ENCODE results near the gene NEO1. TPM values are rescaled to one million over a fixed set of nuclear protein-coding genes. Genes with fewer than 3 reads are reported as not detected.
A peak's percentile ranks its signal among the peaks of the same experiment; 100 is the strongest.

The NEO1 gene
- total RNA-seq, 5 donors from 2014 or later (not counting 1 experiment from before 2014, with no cell fraction given), result 5.0 to 16.6 (median 10.2) TPM

- no peaks in the 10 kb centered on the region for H3K36me3 ChIP-seq (ENCODE audit: control insufficient read depth in 2 of 2, extremely low read depth in 1 of 2, insufficient read depth in 1 of 2, low read length in 1 of 2)
- no peaks in the 10 kb centered on the region for H3K4me1 ChIP-seq (ENCODE audit: control insufficient read depth in 1 of 2, extremely low read depth in 1 of 2, insufficient read depth in 2 of 2, low read length in 2 of 2)
- POLR2A ChIA-PET, result no interaction called here
- H3K36me3 Mint-ChIP-seq, result peaks cover 18% of the 10 kb centered on the region
- no peak overlapping the region for H3K4me3 Mint-ChIP-seq
- no peak overlapping the region for H3K27ac ChIP-seq (ENCODE audit: low read length)
- WGBS (ENCODE audit: insufficient coverage), result no CpG with 5 or more reads among the region's 4 CpGs
- no peaks in the 10 kb centered on the region for H3K9me3 Mint-ChIP-seq
- CTCF ChIA-PET, result interaction anchor here in 1 of 2 donors (1.1 to 1.8 kb wide), 3 partner anchors 8 to 16 kb away, joined by 3 to 7 read pairs (median 7); no protein-coding TSS in a partner anchor
- DNase-seq (no peak), ATAC-seq (replicated peaks in 1 of 4) (no peak)
- no peaks in the 10 kb centered on the region for H3K9me3 ChIP-seq
- peaks cover 0 to 3% of the 10 kb centered on the region in 2 donors for H3K27me3 Mint-ChIP-seq
- H3K27me3 ChIP-seq (replicated peaks in 1 of 2; ENCODE audit: control insufficient read depth in 2 of 2, extremely low read depth in 1 of 2, insufficient read depth in 2 of 2, low read length in 1 of 2), result peaks cover 0 to 2% of the 10 kb centered on the region in 2 experiments
- no peak overlapping the region for H3K4me3 ChIP-seq (ENCODE audit: control insufficient read depth in 1 of 2, extremely low read depth in 1 of 2, low read length in 1 of 2)
- no peaks in the 10 kb centered on the region for H3K4me1 Mint-ChIP-seq
- no peak overlapping the region for H3K27ac Mint-ChIP-seq
Measured at GRCh38 chr15:73249499-73249898, 197.2 kb downstream of the NEO1 start.

- 97% methylated on average over 5 of the region's 6 CpGs for WGBS (ENCODE audit: insufficient coverage)
Measured at GRCh38 chr15:73254598-73254997, 202.3 kb downstream of the NEO1 start.

GRCh38 chr15:73258271-73259108, 206.2 kb downstream of the NEO1 start:
- 56% methylated on average over 5 of the region's 5 CpGs for WGBS (ENCODE audit: insufficient coverage)
- Histone ChIP-seq H3K9me3 (no peaks in the 10 kb centered on the region), H3K4me3 (ENCODE audit: control insufficient read depth in 1 of 2, extremely low read depth in 1 of 2, low read length in 1 of 2) (no peak overlapping the region), H3K27me3 (replicated peaks in 1 of 2; ENCODE audit: control insufficient read depth in 2 of 2, extremely low read depth in 1 of 2, insufficient read depth in 2 of 2, low read length in 1 of 2) (no peaks in the 10 kb centered on the region), H3K27ac (ENCODE audit: low read length) (no peak overlapping the region), H3K36me3 (ENCODE audit: control insufficient read depth in 2 of 2, extremely low read depth in 1 of 2, insufficient read depth in 1 of 2, low read length in 1 of 2) (no peaks in the 10 kb centered on the region), H3K4me1 (ENCODE audit: control insufficient read depth in 1 of 2, extremely low read depth in 1 of 2, insufficient read depth in 2 of 2, low read length in 2 of 2) (no peaks in the 10 kb centered on the region)
- H3K27ac Mint-ChIP-seq, result no peak overlapping the region
- peaks cover 0 to 4% (median 0%) of the 10 kb centered on the region in 3 donors for H3K4me1 Mint-ChIP-seq
- no peaks in the 10 kb centered on the region for H3K9me3 Mint-ChIP-seq
- H3K27me3 Mint-ChIP-seq, result peaks cover 0 to 3% of the 10 kb centered on the region in 2 donors
- DNase-seq (no peak), ATAC-seq (replicated peaks in 1 of 4) (no peak)
- ChIA-PET CTCF (interaction anchor here in 1 of 2 donors (1.7 kb wide), 1 partner anchor 17 kb away, joined by 3 read pairs; no protein-coding TSS in a partner anchor), POLR2A (no interaction called here)
- H3K36me3 Mint-ChIP-seq, result peaks cover 39% of the 10 kb centered on the region
- H3K4me3 Mint-ChIP-seq, result no peak overlapping the region

More at GRCh38 chr15:73254598-73254997, 202.3 kb downstream of the NEO1 start:
- no peaks in the 10 kb centered on the region for H3K4me1 ChIP-seq (ENCODE audit: control insufficient read depth in 1 of 2, extremely low read depth in 1 of 2, insufficient read depth in 2 of 2, low read length in 2 of 2)
- H3K9me3 ChIP-seq, result no peaks in the 10 kb centered on the region
- no peaks in the 10 kb centered on the region for H3K27me3 ChIP-seq (replicated peaks in 1 of 2; ENCODE audit: control insufficient read depth in 2 of 2, extremely low read depth in 1 of 2, insufficient read depth in 2 of 2, low read length in 1 of 2)
- Mint-ChIP-seq H3K4me1 (peaks cover 0 to 4% (median 0%) of the 10 kb centered on the region in 3 donors), H3K9me3 (no peaks in the 10 kb centered on the region), H3K27ac (no peak overlapping the region), H3K27me3 (no peaks in the 10 kb centered on the region), H3K36me3 (peaks cover 26% of the 10 kb centered on the region), H3K4me3 (no peak overlapping the region)
- no peak for DNase-seq
- H3K27ac ChIP-seq (ENCODE audit: low read length), result no peak overlapping the region
- POLR2A ChIA-PET, result no interaction called here
- no peaks in the 10 kb centered on the region for H3K36me3 ChIP-seq (ENCODE audit: control insufficient read depth in 2 of 2, extremely low read depth in 1 of 2, insufficient read depth in 1 of 2, low read length in 1 of 2)
- H3K4me3 ChIP-seq (ENCODE audit: control insufficient read depth in 1 of 2, extremely low read depth in 1 of 2, low read length in 1 of 2), result no peak overlapping the region
- CTCF ChIA-PET, result interaction anchor here (0.6 to 1.8 kb wide), 2 partner anchors 14 to 448 kb away, joined by 3 to 5 read pairs; no protein-coding TSS in a partner anchor
- ATAC-seq (replicated peaks in 1 of 4), result no peak

GRCh38 chr15:73264881-73265280, 212.6 kb downstream of the NEO1 start:
- DNase-seq (no peak), ATAC-seq (replicated peaks in 1 of 4) (no peak)
- Mint-ChIP-seq H3K27me3 (peaks cover 0 to 3% of the 10 kb centered on the region in 2 donors), H3K9me3 (no peaks in the 10 kb centered on the region), H3K27ac (no peak overlapping the region), H3K4me3 (no peak overlapping the region), H3K4me1 (peaks cover 0 to 4% (median 1%) of the 10 kb centered on the region in 3 donors), H3K36me3 (peaks cover 20% of the 10 kb centered on the region)
- WGBS (ENCODE audit: insufficient coverage), result 84% methylated on average over 4 of the region's 5 CpGs
- H3K9me3 ChIP-seq, result no peaks in the 10 kb centered on the region
- no peaks in the 10 kb centered on the region for H3K4me1 ChIP-seq (ENCODE audit: control insufficient read depth in 1 of 2, extremely low read depth in 1 of 2, insufficient read depth in 2 of 2, low read length in 2 of 2)
- H3K36me3 ChIP-seq (ENCODE audit: control insufficient read depth in 2 of 2, extremely low read depth in 1 of 2, insufficient read depth in 1 of 2, low read length in 1 of 2), result no peaks in the 10 kb centered on the region
- H3K27me3 ChIP-seq (replicated peaks in 1 of 2; ENCODE audit: control insufficient read depth in 2 of 2, extremely low read depth in 1 of 2, insufficient read depth in 2 of 2, low read length in 1 of 2), result no peaks in the 10 kb centered on the region
- no peak overlapping the region for H3K4me3 ChIP-seq (ENCODE audit: control insufficient read depth in 1 of 2, extremely low read depth in 1 of 2, low read length in 1 of 2)
- no peak overlapping the region for H3K27ac ChIP-seq (ENCODE audit: low read length)
- ChIA-PET CTCF (interaction anchor here (0.5 to 1.7 kb wide), 7 partner anchors 10 to 1380 kb away, joined by 3 to 21 read pairs (median 4); no protein-coding TSS in a partner anchor), POLR2A (no interaction called here)

GRCh38 chr15:73265536-73266153, 213.4 kb downstream of the NEO1 start:
- Mint-ChIP-seq H3K9me3 (no peaks in the 10 kb centered on the region), H3K27me3 (peaks cover 0 to 3% of the 10 kb centered on the region in 2 donors), H3K27ac (no peak overlapping the region), H3K4me1 (peaks cover 0 to 4% (median 1%) of the 10 kb centered on the region in 3 donors), H3K4me3 (no peak overlapping the region), H3K36me3 (peaks cover 20% of the 10 kb centered on the region)
- H3K9me3 ChIP-seq, result no peaks in the 10 kb centered on the region
- H3K27ac ChIP-seq (ENCODE audit: low read length), result no peak overlapping the region
- no peaks in the 10 kb centered on the region for H3K4me1 ChIP-seq (ENCODE audit: control insufficient read depth in 1 of 2, extremely low read depth in 1 of 2, insufficient read depth in 2 of 2, low read length in 2 of 2)
- DNase-seq, result peak; percentile 7 to 59 (median 36)
- no peak overlapping the region for H3K4me3 ChIP-seq (ENCODE audit: control insufficient read depth in 1 of 2, extremely low read depth in 1 of 2, low read length in 1 of 2)
- ChIA-PET CTCF (interaction anchor here (0.6 to 1.7 kb wide), 11 partner anchors 9 to 579 kb away, joined by 3 to 21 read pairs (median 3); partner anchors contain the start of genes BBS4 (in 1 of the 2) and HIGD2B (in 1 of the 2)), POLR2A (no interaction called here)
- no peaks in the 10 kb centered on the region for H3K36me3 ChIP-seq (ENCODE audit: control insufficient read depth in 2 of 2, extremely low read depth in 1 of 2, insufficient read depth in 1 of 2, low read length in 1 of 2)
- WGBS (ENCODE audit: insufficient coverage), result 0% methylated on average over 1 of the region's 4 CpGs
- ATAC-seq (replicated peaks in 1 of 4), result peak; percentile 55 to 75 (median 65)
- no peaks in the 10 kb centered on the region for H3K27me3 ChIP-seq (replicated peaks in 1 of 2; ENCODE audit: control insufficient read depth in 2 of 2, extremely low read depth in 1 of 2, insufficient read depth in 2 of 2, low read length in 1 of 2)

GRCh38 chr15:73268457-73268856, 216.2 kb downstream of the NEO1 start:
- H3K27ac Mint-ChIP-seq, result no peak overlapping the region
- no peaks in the 10 kb centered on the region for H3K36me3 ChIP-seq (ENCODE audit: control insufficient read depth in 2 of 2, extremely low read depth in 1 of 2, insufficient read depth in 1 of 2, low read length in 1 of 2)
- no peaks in the 10 kb centered on the region for H3K9me3 ChIP-seq
- no peak for ATAC-seq (replicated peaks in 1 of 4)
- no peak for DNase-seq
- no CpG with 5 or more reads among the region's 1 CpG for WGBS (ENCODE audit: insufficient coverage)
- ChIA-PET POLR2A (no interaction called here), CTCF (interaction anchor here in 1 of 2 donors (0.6 to 1.3 kb wide), 4 partner anchors 8 to 486 kb away, joined by 4 read pairs; no protein-coding TSS in a partner anchor)
- no peaks in the 10 kb centered on the region for H3K4me1 ChIP-seq (ENCODE audit: control insufficient read depth in 1 of 2, extremely low read depth in 1 of 2, insufficient read depth in 2 of 2, low read length in 2 of 2)
- no peaks in the 10 kb centered on the region for H3K27me3 Mint-ChIP-seq
- peaks cover 21% of the 10 kb centered on the region for H3K36me3 Mint-ChIP-seq
- H3K27me3 ChIP-seq (replicated peaks in 1 of 2; ENCODE audit: control insufficient read depth in 2 of 2, extremely low read depth in 1 of 2, insufficient read depth in 2 of 2, low read length in 1 of 2), result no peaks in the 10 kb centered on the region
- H3K4me3 Mint-ChIP-seq, result no peak overlapping the region
- no peak overlapping the region for H3K27ac ChIP-seq (ENCODE audit: low read length)
- no peak overlapping the region for H3K4me3 ChIP-seq (ENCODE audit: control insufficient read depth in 1 of 2, extremely low read depth in 1 of 2, low read length in 1 of 2)
- H3K4me1 Mint-ChIP-seq, result peaks cover 0 to 6% (median 5%) of the 10 kb centered on the region in 3 donors
- H3K9me3 Mint-ChIP-seq, result no peaks in the 10 kb centered on the region
